ENCODE data around the gene MCM6. TPM values are rescaled to one million over a fixed set of nuclear protein-coding genes. Genes with fewer than 3 reads are reported as not detected.

The MCM6 gene
- total RNA-seq, 1 donor from 2014 or later = 22.5 TPM

GRCh38 chr2:135791418-135792190 is 84.6 kb downstream of the MCM6 start:
- DNase-seq (ENCODE audit: extremely low read depth, low read depth, low spot score) = no peak

GRCh38 chr2:135790423-135790822 is 85.8 kb downstream of the MCM6 start:
- DNase-seq (ENCODE audit: extremely low read depth, low read depth, low spot score) = no peak

Other genes with a start within 250 kb of the MCM6 start
- gene UBXN4, start 134.6 kb downstream of the MCM6 start, total RNA-seq = 50.3 and 72.0 TPM in 2 replicates
- under 0.01 TPM in 1 of 2 replicates, not detected in the other for gene LCT, start 39.3 kb downstream of the MCM6 start, total RNA-seq
- gene DARS1, start 109.2 kb upstream of the MCM6 start, total RNA-seq = 40.1 and 49.6 TPM in 2 replicates
- 68.4 and 211 TPM in 2 replicates for gene CXCR4, start 241.7 kb upstream of the MCM6 start, total RNA-seq

Measured in glomerular endothelial cell (primary cell).